PC-9 (cell line): Measurements from ENCODE around the gene PDZRN4.

Experiments used
- EZH2 ChIP-seq: fragments of 200-600 bp; sonication (generic); IDR thresholded peaks from 2 replicates; pipeline ENCODE4 v1.8.0; 2017; ENCODE audit warnings: antibody characterized with exemption, low read depth
- TF ChIP-seq, protein P1 (sequence below): fragments of 200-600 bp; sonication (generic); conservative IDR thresholded peaks from 2 replicates; pipeline ENCODE4 v1.6.1; 2017; ENCODE audit warnings: mixed run types, antibody characterized with exemption, mild to moderate bottlenecking, moderate library complexity

DNA sequence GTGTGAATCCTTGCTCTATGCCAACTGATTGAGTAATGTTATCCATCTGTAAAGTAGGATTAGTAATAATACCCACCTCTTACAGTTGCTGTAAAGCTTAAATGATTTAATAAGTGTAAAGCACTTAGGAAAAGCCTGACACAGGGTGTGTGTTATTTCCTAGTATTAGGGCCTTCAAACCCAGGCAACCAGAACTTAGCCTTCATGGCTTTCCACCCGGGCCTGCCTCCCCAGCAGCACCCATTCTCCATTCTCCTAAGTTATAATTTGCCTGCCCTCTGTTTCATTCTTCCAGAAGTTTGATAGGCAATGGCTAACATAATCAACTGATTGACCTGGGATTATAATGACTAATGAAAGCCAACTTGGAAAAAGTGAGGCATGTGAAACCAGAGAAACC is 20.4 kb upstream of the PDZRN4 start:
- TF ChIP-seq, protein P1, sequence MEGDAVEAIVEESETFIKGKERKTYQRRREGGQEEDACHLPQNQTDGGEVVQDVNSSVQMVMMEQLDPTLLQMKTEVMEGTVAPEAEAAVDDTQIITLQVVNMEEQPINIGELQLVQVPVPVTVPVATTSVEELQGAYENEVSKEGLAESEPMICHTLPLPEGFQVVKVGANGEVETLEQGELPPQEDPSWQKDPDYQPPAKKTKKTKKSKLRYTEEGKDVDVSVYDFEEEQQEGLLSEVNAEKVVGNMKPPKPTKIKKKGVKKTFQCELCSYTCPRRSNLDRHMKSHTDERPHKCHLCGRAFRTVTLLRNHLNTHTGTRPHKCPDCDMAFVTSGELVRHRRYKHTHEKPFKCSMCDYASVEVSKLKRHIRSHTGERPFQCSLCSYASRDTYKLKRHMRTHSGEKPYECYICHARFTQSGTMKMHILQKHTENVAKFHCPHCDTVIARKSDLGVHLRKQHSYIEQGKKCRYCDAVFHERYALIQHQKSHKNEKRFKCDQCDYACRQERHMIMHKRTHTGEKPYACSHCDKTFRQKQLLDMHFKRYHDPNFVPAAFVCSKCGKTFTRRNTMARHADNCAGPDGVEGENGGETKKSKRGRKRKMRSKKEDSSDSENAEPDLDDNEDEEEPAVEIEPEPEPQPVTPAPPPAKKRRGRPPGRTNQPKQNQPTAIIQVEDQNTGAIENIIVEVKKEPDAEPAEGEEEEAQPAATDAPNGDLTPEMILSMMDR, result no peak
- no peak for TF ChIP-seq EZH2
